Prostate gland (tissue), 2 donors: ENCODE data around the gene NXPH1. TPM values are rescaled to one million over a fixed set of nuclear protein-coding genes. Genes with fewer than 3 reads are reported as not detected.

Experiments used
- DNase-seq: peaks from one replicate; pipeline ENCODE4 v3.0.0-alpha.2; 2019; ENCODE audit warnings: low spot score
- H3K27ac ChIP-seq, 2 donors: fragments of 200-600 bp; sonication (generic); 2 replicates each; pipeline ENCODE4 v1.5.1; 2017 to 2019
- H3K27me3 ChIP-seq: fragments of 200-600 bp; sonication (generic); replicated peaks from 2 replicates; pipeline ENCODE4 v1.5.1; 2019; ENCODE audit not compliant: insufficient read depth
- H3K36me3 ChIP-seq, 2 donors: fragments of 200-600 bp; sonication (generic); 1 replicate in 1 of 2; 2 replicates in 1 of 2; pipeline versions ENCODE4 v1.5.1 to v1.8.1; 2017 to 2019
- H3K4me1 ChIP-seq: fragments of 200-600 bp; sonication (generic); replicated peaks from 2 replicates; pipeline ENCODE4 v1.5.1; 2019
- H3K4me3 ChIP-seq, 2 donors: fragments of 200-600 bp; sonication (generic); 2 replicates each; pipeline ENCODE4 v1.5.1; 2017 to 2019
- H3K9me3 ChIP-seq: fragments of 200-600 bp; sonication (generic); 2 replicates; pipeline ENCODE4 v1.5.1; 2017
- POLR2A ChIP-seq: fragments of 450-650 bp; IDR thresholded peaks from one replicate; pipeline ENCODE4 v1.6.1; 2016; ENCODE audit warnings: antibody characterized with exemption, mild to moderate bottlenecking
- POLR2AphosphoS5 ChIP-seq: sonication (generic); formaldehyde crosslinking; IDR thresholded peaks from one replicate; pipeline ENCODE4 v1.6.1; 2017; ENCODE audit warnings: antibody characterized with exemption
- WGBS: methylation state at CpG from one replicate; pipeline ENCODE4 v1.1.5; 2018; 5-methylcytosine and 5-hydroxymethylcytosine counted together
- intact Hi-C: fragments of 100-400 bp; cut with DNase I; formaldehyde crosslinking; loops from one replicate; pipeline ENCODE4 v1.14.2; 2022
- total RNA-seq, 2 donors: library from RNA; depleted of rRNA; stranded (reverse); fragments of >200 nt; gene quantifications; one replicate each; pipeline ENCODE4 v1.1.0, GENCODE V29; 2016
- TF ChIP-seq, protein P1 (sequence below), 4 experiments: fragments of 200-600 bp in 2 of 4; fragments of 450-650 bp in 2 of 4; sonication (generic) in 2 of 4; IDR thresholded peaks; 1 replicate in 3 of 4; 2 replicates in 1 of 4; pipeline ENCODE4 v1.5.1; 2016 to 2019; ENCODE audit warnings: antibody characterized with exemption in 4 of 4, mild to moderate bottlenecking in 2 of 4, moderate library complexity in 2 of 4

Gene NXPH1
- total RNA-seq, 2 donors from 2014 or later: not detected

DNA sequence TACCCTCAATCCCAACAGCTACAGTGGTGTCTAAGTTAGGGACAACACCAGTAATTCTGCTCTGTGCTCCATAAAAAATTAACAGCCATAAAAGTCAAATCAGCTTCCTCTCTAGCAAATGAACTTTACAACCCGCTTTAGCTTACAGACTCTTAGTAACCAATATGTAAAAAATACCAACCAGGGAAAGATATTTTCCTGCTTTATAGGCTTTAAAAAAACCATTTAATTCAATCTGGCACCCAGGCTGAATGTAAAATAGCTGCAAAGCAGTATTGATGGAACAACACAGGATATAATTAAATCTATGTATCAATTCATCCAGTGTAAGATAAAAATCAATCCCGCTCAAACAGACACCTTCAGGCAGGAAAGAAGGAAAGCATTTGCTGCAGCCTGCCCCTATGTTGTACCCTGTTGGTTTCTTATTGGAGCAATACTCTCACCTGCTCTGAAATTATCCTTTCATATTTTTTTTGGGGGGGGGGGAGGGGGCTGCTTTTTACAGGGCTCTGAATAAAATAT lies 98.6 kb downstream of the NXPH1 start:
- no peaks in the 10 kb centered on the region for H3K4me1 ChIP-seq
- 31% methylated on average over 2 of the region's 2 CpGs for WGBS
- intact Hi-C loops: no loop called here
- DNase-seq: no peak
- H3K4me3 ChIP-seq: no peak overlapping the region
- no peaks in the 10 kb centered on the region for H3K9me3 ChIP-seq
- no peak for TF ChIP-seq POLR2A
- TF ChIP-seq POLR2AphosphoS5: no peak
- TF ChIP-seq, protein P1, sequence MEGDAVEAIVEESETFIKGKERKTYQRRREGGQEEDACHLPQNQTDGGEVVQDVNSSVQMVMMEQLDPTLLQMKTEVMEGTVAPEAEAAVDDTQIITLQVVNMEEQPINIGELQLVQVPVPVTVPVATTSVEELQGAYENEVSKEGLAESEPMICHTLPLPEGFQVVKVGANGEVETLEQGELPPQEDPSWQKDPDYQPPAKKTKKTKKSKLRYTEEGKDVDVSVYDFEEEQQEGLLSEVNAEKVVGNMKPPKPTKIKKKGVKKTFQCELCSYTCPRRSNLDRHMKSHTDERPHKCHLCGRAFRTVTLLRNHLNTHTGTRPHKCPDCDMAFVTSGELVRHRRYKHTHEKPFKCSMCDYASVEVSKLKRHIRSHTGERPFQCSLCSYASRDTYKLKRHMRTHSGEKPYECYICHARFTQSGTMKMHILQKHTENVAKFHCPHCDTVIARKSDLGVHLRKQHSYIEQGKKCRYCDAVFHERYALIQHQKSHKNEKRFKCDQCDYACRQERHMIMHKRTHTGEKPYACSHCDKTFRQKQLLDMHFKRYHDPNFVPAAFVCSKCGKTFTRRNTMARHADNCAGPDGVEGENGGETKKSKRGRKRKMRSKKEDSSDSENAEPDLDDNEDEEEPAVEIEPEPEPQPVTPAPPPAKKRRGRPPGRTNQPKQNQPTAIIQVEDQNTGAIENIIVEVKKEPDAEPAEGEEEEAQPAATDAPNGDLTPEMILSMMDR (IDR thresholded peaks at IDR 0.05): no peak
- no peaks in the 10 kb centered on the region for H3K36me3 ChIP-seq
- no peaks in the 10 kb centered on the region for H3K27me3 ChIP-seq
- no peak overlapping the region for H3K27ac ChIP-seq

DNA sequence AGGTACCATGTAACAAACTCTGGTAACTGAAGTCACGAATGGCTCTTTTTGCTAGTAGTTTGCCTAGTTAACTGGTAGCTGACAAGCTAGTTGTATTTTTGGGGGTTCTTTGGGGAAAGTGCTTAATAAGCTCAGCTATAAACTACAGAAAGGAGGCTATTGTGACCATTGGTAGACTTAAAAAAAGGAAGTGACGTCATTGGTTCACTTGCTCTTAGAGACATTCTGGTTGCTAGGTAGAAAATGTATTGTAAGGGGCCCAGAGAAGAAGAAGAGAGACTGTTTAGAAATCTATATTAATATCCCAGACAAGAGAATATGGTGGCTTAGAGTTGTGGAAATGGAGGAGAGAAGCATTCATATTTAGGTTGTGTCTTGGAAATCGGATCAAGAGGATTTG lies 103.0 kb downstream of the NXPH1 start:
- no peak for TF ChIP-seq POLR2AphosphoS5
- TF ChIP-seq, protein P1 (IDR thresholded peaks at IDR 0.05): no peak
- no peak for TF ChIP-seq POLR2A
- no peaks in the 10 kb centered on the region for H3K9me3 ChIP-seq
- no peaks in the 10 kb centered on the region for H3K4me1 ChIP-seq
- H3K27ac ChIP-seq: no peak overlapping the region
- H3K4me3 ChIP-seq: no peak overlapping the region
- no peaks in the 10 kb centered on the region for H3K27me3 ChIP-seq
- no peak for DNase-seq
- intact Hi-C loops: no loop called here
- no peaks in the 10 kb centered on the region for H3K36me3 ChIP-seq
- WGBS: 75% methylated on average over 3 of the region's 3 CpGs

DNA sequence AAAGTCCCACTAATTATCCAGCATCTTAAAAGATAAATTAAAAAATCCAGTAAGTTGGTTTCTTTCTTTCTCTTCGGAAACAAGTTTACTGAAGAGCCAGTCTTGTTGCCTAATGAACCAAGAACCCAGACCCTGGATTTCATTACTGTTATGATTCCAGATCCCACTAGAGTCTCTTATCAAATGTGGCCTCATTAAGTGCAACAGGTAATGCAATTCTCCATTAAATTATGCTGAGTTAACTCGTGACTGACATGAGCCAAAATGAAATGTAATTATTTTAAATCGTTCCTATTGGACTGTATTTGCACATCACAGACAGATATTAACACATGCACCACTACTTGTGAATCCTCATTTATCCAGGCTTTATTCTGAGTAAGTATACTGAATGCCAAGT lies 115.6 kb downstream of the NXPH1 start:
- H3K36me3 ChIP-seq: no peaks in the 10 kb centered on the region
- no peaks in the 10 kb centered on the region for H3K4me1 ChIP-seq
- intact Hi-C loops: no loop called here
- WGBS: 82% methylated on average over 3 of the region's 3 CpGs
- no peak overlapping the region for H3K27ac ChIP-seq
- no peak overlapping the region for H3K4me3 ChIP-seq
- no peak for DNase-seq
- no peaks in the 10 kb centered on the region for H3K27me3 ChIP-seq
- no peaks in the 10 kb centered on the region for H3K9me3 ChIP-seq
- no peak for TF ChIP-seq POLR2AphosphoS5
- TF ChIP-seq, protein P1 (IDR thresholded peaks at IDR 0.05): no peak
- TF ChIP-seq POLR2A: no peak

DNA sequence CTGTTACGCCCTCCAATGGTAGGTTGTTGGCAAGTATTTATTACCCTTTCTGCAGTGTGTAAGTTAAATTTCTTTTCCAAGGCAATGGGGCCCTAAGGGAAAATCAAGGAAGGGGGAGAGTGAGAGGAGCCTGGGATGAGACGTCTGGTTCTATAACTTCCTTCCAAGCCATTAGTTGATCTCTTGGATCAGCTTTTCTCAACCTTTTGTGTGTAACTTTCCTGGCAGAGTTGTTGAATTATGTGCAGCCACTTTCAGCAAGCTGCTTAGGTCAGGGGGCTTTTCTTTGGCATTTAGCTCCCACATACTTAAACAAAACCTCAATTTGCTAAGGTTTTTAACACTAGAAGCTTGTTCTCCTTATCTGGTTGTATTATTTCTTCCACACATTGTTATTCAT lies 127.1 kb downstream of the NXPH1 start:
- no peaks in the 10 kb centered on the region for H3K9me3 ChIP-seq
- no peak overlapping the region for H3K27ac ChIP-seq
- 49% methylated on average over 2 of the region's 2 CpGs for WGBS
- H3K27me3 ChIP-seq: no peaks in the 10 kb centered on the region
- H3K4me3 ChIP-seq: no peak overlapping the region
- DNase-seq: no peak
- intact Hi-C loops: no loop called here
- H3K36me3 ChIP-seq: no peaks in the 10 kb centered on the region
- TF ChIP-seq, protein P1 (IDR thresholded peaks at IDR 0.05): no peak
- TF ChIP-seq POLR2A (no peak), POLR2AphosphoS5 (no peak)
- no peaks in the 10 kb centered on the region for H3K4me1 ChIP-seq

DNA sequence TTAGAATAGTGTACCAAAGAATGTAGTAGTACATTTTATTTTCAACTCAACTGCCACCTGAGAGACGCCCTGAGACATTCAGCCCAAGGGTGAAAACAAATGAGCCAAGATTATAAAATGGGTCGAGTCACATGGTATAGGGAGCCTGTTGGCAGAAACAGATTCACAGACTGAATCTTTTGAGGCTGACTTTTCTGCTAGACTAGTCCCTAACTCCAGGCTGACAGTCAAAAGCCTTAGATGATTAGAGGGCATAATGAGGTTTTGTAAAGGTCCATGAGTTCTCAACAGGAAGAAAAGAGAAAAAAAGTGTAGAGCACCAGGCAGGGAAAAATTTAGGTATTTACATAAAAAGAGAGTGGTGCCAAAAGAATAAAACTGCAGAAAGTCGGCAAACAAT lies 128.0 kb downstream of the NXPH1 start:
- Histone ChIP-seq H3K27me3 (no peaks in the 10 kb centered on the region), H3K9me3 (no peaks in the 10 kb centered on the region), H3K27ac (no peak overlapping the region), H3K4me1 (no peaks in the 10 kb centered on the region), H3K36me3 (no peaks in the 10 kb centered on the region), H3K4me3 (no peak overlapping the region)
- intact Hi-C loops: no loop called here
- TF ChIP-seq POLR2AphosphoS5 (no peak), POLR2A (no peak)
- TF ChIP-seq, protein P1 (IDR thresholded peaks at IDR 0.05): no peak
- WGBS: 47% methylated on average over 3 of the region's 3 CpGs
- no peak for DNase-seq
